ENCODE results near the gene ZDHHC14.

Gene ZDHHC14

DNA sequence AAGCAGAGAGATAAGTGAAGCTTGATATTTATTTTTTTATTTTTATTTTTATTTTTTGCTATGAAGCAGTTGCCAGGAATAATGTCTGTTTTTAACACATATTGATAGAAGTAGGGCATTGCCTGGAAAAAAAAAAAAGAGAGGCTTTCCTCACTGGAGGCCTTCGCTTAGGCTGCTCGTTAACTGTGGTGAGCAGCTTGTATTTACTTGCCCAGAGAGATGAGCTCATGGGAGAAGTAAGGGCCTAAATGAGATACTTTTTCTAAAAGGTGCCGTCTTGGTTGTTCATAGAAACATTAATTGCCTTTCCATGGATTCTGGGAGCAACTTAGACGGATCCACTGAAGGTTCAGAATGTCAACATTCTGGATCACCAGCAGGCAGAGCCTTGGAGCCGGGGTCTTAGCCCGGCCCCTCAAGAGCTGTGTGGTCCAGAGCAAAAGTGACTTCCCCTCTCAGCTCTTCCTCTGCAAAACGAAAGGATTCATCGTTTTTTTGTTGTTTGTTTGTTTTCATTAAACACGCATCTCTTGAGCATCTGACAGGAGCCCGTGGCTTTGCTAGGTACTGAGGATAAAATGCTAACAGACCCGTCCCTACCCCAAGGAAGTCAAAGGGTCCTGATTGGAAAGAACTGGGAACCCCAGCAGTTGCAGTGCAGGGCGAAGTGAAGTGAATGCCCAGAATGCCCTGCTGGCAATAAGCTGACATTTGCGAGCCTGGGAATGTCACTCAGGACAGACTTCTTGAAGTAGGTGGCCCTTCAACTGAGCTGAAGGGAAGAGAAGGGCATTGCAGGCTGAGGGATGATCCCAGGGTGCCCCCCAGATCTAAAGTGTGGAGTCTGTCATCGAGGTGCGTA is 138.5 kb downstream of the ZDHHC14 start:
- Histone ChIP-seq H3K9me3 (ENCODE audit: insufficient read depth, low read length) (no peaks in the 10 kb centered on the region), H3F3A (ENCODE audit: insufficient read depth) (no peaks in the 10 kb centered on the region), H2AFZ (ENCODE audit: low read depth, low read length, severe bottlenecking) (no peak overlapping the region), H3K27ac (ENCODE audit: low read depth, low read length) (no peak overlapping the region), H4K20me1 (ENCODE audit: low read depth, low read length) (no peaks in the 10 kb centered on the region), H3K4me2 (ENCODE audit: low read depth, low read length, poor library complexity, severe bottlenecking) (no peak overlapping the region), H3K36me3 (ENCODE audit: low read length) (no peaks in the 10 kb centered on the region), H3K9me2 (replicated peaks; ENCODE audit: insufficient read depth, low read length) (no peaks in the 10 kb centered on the region), H3K27me3 (ENCODE audit: low read length) (no peaks in the 10 kb centered on the region), H3K79me2 (ENCODE audit: insufficient read depth, low read length) (no peaks in the 10 kb centered on the region), H3K4me3 (ENCODE audit: insufficient read depth, low read length, poor library complexity, severe bottlenecking) (no peak overlapping the region), H3K9ac (ENCODE audit: low read length) (no peak overlapping the region)
- TF ChIP-seq EZH2phosphoT487 (conservative IDR thresholded peaks at IDR 0.05; ENCODE audit: low read length) = no peak
- TF ChIP-seq CTCF (IDR thresholded peaks at IDR 0.05; ENCODE audit: insufficient read depth, low read length, poor library complexity, severe bottlenecking) = no peak

DNA sequence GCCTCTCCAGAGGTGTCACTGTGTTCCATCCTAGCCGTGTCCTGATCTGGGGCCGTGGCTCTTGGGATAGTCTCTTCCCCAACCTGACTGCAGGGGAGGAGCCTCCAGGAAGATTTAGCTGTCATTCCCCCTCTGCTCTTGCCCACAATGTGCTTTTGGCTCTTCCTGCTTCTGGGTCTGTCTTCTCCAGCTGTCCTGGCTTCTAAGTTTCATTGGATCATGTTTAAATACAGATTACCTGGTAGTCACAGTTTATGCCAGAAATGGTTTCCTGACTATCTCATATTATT is 139.1 kb downstream of the ZDHHC14 start:
- H2AFZ ChIP-seq (ENCODE audit: low read depth, low read length, severe bottlenecking) = no peak overlapping the region
- TF ChIP-seq CTCF (IDR thresholded peaks at IDR 0.05; ENCODE audit: insufficient read depth, low read length, poor library complexity, severe bottlenecking) = no peak
- TF ChIP-seq EZH2phosphoT487 (conservative IDR thresholded peaks at IDR 0.05; ENCODE audit: low read length) = no peak

GRCh38 chr6:157520596-157521361 is 139.8 kb downstream of the ZDHHC14 start:
- H2AFZ ChIP-seq (ENCODE audit: low read depth, low read length, severe bottlenecking) = no peak overlapping the region
- H3K79me2 ChIP-seq (ENCODE audit: insufficient read depth, low read length) = no peaks in the 10 kb centered on the region
- H3K9me2 ChIP-seq (replicated peaks; ENCODE audit: insufficient read depth, low read length) = no peaks in the 10 kb centered on the region
- H4K20me1 ChIP-seq (ENCODE audit: low read depth, low read length) = no peaks in the 10 kb centered on the region
- H3K27me3 ChIP-seq (ENCODE audit: low read length) = no peaks in the 10 kb centered on the region
- H3K4me3 ChIP-seq (ENCODE audit: insufficient read depth, low read length, poor library complexity, severe bottlenecking) = no peak overlapping the region
- no peaks in the 10 kb centered on the region for H3F3A ChIP-seq (ENCODE audit: insufficient read depth)
- no peak overlapping the region for H3K27ac ChIP-seq (ENCODE audit: low read depth, low read length)
- H3K9me3 ChIP-seq (ENCODE audit: insufficient read depth, low read length) = no peaks in the 10 kb centered on the region
- no peak overlapping the region for H3K4me2 ChIP-seq (ENCODE audit: low read depth, low read length, poor library complexity, severe bottlenecking)
- TF ChIP-seq CTCF (IDR thresholded peaks at IDR 0.05; ENCODE audit: insufficient read depth, low read length, poor library complexity, severe bottlenecking) = no peak
- no peak for TF ChIP-seq EZH2phosphoT487 (conservative IDR thresholded peaks at IDR 0.05; ENCODE audit: low read length)
- no peak overlapping the region for H3K9ac ChIP-seq (ENCODE audit: low read length)
- H3K36me3 ChIP-seq (ENCODE audit: low read length) = no peaks in the 10 kb centered on the region

More for the DNA sequence above, 139.1 kb downstream of the ZDHHC14 start:
- H3K4me2 ChIP-seq (ENCODE audit: low read depth, low read length, poor library complexity, severe bottlenecking) = no peak overlapping the region
- no peak overlapping the region for H3K4me3 ChIP-seq (ENCODE audit: insufficient read depth, low read length, poor library complexity, severe bottlenecking)
- H3F3A ChIP-seq (ENCODE audit: insufficient read depth) = no peaks in the 10 kb centered on the region
- H3K36me3 ChIP-seq (ENCODE audit: low read length) = no peaks in the 10 kb centered on the region
- no peak overlapping the region for H3K9ac ChIP-seq (ENCODE audit: low read length)
- no peaks in the 10 kb centered on the region for H4K20me1 ChIP-seq (ENCODE audit: low read depth, low read length)
- no peaks in the 10 kb centered on the region for H3K79me2 ChIP-seq (ENCODE audit: insufficient read depth, low read length)
- H3K27me3 ChIP-seq (ENCODE audit: low read length) = no peaks in the 10 kb centered on the region
- no peak overlapping the region for H3K27ac ChIP-seq (ENCODE audit: low read depth, low read length)
- H3K9me3 ChIP-seq (ENCODE audit: insufficient read depth, low read length) = no peaks in the 10 kb centered on the region
- H3K9me2 ChIP-seq (replicated peaks; ENCODE audit: insufficient read depth, low read length) = no peaks in the 10 kb centered on the region
